GM19099 (cell line): Measurements from ENCODE around the gene SND1.

ENCODE experiments used
- POLR2A ChIP-seq: IDR thresholded peaks from 3 replicates; pipeline ENCODE4 v1.6.1; 2011; ENCODE audit warnings: low read depth; ENCODE audit not compliant: insufficient read length; ENCODE audit errors: extremely low read depth

SND1 gene

DNA sequence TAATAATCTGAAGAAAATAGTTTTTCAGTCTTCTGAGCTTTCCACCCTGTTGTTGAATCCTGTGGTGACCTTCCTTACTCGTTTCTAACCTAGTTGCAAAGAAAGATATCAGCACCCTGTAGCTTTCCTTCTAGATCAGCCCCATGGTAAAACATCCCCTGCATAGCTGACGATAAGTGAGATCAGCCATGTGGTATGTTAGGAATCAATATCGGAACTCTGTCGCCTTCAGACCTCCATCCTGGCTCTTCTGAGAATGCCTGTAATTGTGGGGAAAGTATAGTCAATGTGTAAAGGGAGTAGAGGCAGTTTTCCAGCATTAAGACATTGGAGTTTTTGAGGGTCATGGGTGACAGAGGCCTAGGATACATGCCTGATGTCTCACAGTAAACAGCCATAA is 227.4 kb downstream of the SND1 start:
- no peak for TF ChIP-seq POLR2A

DNA sequence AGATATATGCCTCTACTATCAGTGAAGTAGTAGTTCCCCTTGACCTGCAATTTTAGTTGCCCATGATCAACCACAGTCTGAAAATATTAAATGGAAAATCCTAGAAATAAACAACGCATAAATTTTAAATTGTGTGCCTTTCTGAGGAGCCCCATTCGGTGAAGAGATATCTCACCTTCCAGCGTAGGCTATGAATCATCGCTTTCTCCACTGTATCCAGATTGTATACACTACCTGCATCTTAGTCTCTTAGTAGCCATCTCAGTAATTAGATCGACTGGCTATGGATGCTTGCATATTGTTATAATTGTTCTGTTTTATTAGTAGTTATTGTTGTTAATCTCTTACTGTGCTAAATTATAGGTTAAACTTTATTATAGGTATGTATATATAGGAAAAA is 227.9 kb downstream of the SND1 start:
- no peak for TF ChIP-seq POLR2A

DNA sequence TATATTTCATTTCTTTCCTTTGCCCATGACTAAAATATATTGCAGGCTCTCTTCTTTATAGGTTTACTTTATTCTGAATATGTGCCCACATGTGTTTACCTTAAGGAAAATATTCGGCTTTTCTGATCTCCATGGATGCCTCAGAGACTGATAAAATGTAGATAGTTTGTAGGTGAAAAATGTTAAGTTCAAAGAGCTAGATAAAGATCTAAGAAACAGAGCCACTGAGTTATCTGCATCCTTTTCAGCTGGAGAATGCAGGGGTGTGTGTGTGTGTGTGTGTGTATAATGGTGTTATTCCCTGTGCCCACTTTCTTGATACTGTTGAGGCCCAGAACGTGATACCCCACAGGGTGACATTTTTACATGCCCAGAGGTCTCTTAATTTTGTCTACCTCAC is 228.5 kb downstream of the SND1 start:
- no peak for TF ChIP-seq POLR2A

DNA sequence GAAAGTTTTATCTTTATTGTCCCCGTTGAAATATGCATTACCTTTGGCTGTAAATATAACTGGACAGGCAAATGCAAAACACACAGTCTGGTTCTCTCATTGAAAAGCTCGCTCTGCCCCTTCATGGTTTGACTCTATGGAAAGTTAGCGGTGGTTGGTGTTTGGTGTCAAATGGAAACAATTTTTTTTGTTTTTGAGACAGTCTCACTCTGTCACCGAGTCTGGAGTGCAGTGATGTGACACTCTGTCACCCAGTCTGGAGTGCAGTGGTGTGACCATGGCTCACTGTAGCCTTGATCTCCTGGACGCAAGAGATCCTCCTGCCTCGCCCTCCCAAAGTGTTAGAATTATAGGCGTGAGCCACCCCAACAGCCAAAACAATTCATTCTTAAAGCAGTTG is 229.6 kb downstream of the SND1 start:
- TF ChIP-seq POLR2A, result no peak

DNA sequence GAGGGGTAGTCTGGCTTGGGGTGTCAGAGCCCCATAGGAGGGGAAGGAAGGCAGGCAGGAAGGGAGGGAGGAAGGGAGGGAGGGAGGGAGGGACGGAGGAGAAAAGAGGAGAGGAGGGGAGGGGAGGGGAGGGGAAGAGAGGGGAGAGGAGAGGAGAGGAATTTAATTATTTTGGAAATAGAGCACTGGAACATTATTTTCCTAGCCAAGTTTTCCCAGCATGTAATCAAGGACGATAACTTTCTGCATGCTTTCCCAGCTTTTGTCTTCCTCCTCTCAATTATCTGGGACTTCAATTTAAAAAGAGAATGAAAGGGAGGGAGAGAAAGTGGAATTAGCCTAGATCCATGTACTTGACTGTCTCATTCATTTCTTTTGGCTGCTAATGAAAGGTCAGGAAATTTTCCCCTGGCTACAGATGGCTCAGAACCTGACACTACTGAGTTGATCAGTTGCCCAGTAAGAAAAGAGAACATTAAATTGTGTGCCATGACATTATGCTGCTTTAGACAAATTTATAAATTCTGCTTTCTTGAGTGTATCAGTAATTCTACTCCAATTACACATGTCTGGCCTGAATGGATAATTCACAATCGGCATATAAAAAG is 230.4 kb downstream of the SND1 start:
- no peak for TF ChIP-seq POLR2A

DNA sequence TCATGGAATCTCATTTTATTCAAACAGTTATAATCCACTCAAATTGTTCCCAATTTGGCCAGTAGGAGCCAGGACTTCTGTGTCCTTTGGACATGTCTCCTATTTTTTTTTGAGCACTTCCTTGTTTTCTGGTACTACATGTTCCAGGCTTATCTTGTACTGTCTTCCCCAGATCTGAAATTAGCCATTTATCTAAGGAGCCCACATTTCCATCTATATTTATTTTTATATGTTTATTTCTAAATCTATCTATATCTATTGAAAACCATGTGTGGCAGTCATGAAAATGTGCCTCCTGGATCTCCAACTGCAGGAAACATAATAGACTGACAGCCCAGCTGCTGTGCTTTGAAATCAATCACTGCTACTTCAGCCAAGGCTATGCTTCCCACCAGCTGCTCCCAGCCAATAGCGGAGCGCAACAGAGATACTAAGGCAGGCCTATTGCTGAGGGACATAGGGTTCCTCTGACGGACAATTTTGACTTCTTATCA is 232.1 kb downstream of the SND1 start:
- no peak for TF ChIP-seq POLR2A

DNA sequence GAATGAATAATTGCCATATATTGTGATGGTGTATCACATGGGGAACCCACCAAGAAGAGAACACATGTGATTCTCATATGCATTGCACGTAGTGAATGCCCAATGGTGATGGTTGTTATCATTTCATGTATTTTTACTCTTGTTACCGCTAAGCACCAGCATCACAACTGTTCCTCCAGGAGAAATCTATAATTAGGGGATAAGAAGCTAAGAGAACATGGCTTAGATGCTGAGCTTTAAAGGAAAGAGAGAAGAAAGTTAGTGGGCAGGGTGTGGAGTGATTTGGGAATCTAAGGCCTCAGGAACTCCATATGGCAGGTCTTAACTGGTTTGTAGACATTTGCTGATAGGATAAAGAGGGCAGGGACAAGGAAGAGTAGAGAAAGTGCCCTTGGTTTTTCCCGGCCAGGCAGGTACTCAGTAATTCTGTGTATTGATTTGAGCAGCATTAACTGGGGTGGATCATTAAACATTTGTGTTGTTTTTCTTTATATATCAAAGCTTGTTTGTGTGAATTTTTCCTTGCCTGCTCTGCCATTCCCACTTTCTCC is 233.3 kb downstream of the SND1 start:
- TF ChIP-seq POLR2A, result no peak

DNA sequence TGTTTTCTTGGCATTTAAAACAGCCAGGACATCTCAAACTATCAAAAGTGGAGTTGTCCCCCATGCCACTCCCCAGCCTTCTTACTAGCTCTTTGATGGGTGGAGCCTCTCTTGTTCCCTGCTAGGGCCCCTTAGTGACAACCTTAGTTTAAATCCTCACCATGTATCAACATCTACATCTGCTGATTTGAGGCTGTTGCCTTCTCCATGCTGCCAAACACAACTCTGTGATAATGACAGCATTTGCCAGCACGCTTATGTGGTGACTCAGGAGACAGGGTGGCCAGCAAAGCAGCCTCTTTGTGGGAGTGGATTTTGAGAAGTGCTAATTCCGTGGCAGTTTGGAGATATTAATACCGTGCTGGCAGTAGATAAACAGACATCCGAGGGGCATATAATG is 233.8 kb downstream of the SND1 start:
- no peak for TF ChIP-seq POLR2A

DNA sequence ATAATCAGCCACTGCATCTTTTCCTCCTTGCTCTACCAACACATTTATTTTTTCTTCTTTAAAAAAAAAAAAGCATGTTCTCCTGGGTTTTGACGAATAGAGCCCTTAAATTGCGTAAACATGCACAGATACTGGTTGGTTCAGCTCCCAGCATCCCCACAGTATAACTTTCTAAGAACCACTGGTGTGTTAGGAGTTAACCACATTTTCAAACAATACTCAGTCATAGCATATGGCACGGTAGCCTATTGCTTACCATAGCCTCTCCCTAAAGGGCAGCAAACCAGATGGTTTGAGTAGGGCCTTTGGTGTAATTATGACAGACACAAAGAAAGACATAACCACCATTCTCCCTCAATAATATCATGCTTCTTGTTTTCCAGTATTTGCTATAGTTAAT is 234.3 kb downstream of the SND1 start:
- TF ChIP-seq POLR2A, result no peak

DNA sequence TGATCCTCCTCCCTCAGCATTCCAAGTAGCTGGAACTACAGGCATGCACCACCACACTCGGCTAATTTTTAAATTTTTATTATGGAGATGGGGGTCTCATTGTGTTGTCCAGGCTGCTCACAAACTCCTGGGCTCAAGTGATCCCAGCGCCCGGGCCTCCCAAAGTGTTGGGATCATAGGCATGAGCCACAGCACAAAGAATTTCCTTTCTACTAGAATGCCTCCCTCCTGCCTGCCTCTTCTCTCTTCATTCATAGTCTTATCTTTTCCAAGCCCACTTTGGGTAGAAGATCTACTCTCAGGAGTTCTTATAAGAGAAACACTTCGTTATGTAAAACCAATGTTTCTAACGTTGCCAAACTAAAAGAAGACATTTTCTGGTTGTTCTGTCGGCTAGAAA is 235.1 kb downstream of the SND1 start:
- no peak for TF ChIP-seq POLR2A

DNA sequence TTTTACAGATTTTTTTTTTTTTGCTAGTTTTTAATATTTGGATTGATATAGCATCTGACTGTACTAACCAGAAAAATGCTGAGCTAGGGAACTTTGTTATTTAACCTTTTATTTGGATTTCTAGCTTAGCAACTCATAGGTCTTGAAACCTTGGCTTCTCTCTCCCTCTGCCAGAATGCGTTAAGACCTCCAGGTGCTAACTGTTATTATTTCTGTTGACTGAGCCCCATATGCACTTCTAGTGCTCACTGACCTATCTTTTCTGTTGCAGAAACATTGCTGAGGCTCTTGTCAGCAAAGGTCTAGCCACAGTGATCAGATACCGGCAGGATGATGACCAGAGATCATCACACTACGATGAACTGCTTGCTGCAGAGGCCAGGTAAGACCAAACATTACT is 235.6 kb downstream of the SND1 start:
- TF ChIP-seq POLR2A, result no peak

DNA sequence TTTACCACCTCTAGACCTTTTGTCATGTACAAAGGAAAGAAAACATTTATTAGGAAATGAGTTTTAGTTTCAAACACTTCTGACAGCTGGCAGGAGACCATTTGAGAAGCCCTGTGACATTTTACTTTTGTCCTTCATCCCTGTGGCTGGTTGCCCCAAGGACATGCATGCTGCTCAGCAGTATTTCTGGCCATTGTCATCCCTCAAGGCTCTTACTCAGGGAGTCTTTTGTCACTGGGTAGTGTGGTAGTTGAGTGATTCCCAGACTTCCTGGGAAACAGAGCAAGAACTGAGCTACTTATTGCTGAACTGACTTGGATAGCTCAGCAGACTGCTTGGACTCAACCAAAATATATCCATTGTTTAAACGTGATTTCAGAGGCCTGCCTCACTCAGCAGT is 236.4 kb downstream of the SND1 start:
- TF ChIP-seq POLR2A, result no peak

DNA sequence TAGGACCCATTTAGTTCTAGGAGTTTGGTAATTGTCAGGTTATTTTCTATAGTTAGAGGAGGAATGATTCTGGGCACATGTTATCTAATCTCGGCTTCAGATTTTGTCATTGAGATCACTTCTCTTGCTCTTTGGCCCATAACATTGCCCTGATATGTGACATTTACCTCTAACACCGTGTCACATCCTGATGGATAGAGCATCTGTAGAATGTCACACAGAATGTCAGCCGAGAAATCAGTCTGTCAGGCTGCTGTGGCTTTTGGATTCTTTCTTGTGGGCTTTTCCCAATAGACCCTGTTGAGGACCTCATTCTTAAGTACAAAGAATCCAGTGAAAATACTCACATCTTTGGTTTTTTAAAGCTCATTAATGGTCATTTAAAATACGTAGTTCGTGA is 236.8 kb downstream of the SND1 start:
- TF ChIP-seq POLR2A, result no peak

DNA sequence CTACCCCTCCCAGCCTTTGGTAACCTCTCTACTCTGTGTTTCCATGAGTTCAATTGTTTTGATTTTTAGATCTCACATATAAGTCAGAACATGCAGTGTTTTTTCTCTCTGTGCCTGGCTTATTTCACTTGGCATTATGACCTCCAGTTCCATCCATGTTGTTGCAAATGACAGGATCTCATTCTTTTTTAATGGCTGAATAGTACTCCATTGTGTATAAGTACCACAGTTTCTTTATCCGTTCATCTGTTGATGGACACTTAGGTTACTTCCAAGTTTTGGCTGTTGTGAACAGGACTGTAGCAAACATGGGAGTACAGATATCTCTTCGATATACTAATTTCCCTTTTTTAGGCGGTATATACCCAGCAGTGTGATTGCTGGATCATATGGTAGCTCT is 237.7 kb downstream of the SND1 start:
- TF ChIP-seq POLR2A, result no peak

DNA sequence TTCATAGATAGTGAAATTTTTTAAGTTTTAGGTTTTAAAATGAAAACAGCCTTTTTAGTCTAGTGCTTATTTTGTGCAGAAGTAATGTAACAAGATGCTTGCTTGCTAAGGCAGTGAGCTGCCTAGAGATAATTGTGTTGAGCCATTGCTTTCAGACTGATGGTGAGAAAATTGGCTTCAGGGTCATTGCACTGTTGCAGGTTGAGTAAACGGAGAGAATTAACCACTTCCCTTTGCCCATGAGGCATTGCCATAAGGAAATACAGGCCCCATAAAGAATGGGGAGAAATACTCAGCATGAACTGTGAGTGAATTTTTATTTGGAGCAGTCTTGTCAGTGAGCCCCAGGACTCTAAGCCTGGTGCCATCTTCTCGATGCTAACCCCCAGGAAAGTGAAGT is 238.7 kb downstream of the SND1 start:
- TF ChIP-seq POLR2A, result no peak

DNA sequence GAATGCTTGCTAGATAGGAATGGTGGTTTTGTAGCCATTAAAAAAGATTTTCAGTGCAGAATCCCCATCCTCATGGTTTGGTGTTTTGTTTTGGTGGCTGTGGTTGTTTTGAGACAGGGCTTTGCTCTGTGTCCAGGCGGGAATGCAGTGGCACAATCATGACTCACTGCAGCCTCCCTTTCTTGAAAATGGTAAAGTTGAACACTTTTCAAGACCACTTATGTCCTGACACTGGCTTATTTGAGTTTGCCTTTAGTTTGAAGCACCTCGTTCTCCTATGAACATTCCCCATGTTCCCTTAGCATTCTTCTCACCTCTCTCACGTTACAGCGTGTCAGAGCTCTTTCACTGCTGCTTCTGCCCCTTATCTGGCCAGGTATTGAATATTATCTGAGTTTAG is 239.2 kb downstream of the SND1 start:
- TF ChIP-seq POLR2A, result no peak

DNA sequence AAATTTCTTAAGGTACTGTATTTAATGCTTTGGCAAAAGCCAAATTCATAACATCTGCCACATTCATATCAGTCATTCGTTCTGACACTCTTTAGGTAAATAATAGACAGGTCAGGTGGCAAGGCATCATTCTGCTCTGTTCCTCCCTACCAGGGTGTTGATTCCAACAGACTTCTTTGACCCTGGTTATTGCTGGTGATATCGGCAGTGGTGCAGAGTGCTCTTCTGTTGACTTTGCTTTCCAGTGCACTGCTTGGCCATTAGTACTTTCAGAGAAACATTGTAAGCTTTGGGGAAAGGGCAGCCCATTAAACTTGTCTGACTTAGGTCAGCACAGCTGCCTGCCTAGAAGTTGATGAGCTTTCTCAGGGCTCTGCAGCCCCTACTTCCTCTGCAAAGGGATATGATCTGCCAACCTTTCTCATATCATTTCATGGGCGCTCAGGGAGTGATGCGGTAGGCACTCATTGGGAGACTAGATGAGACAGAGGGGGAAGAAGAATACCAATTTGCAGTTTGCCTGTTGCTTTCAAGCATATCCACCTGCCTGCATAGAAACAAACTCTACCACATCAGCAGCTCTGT is 240.0 kb downstream of the SND1 start:
- TF ChIP-seq POLR2A, result no peak
